Endothelial cell of umbilical vein (primary cell): ENCODE results near the gene SMIM33. TPM values are rescaled to one million over a fixed set of nuclear protein-coding genes. Genes with fewer than 3 reads are reported as not detected.
A peak's percentile ranks its signal among the peaks of the same experiment; 100 is the strongest.

Experiments used
- BruUV-seq: library from RNA; stranded (reverse); fragments of 400-500 nt; replicated peaks from 2 replicates; lab custom pipeline; 2021; lab: Mats Ljungman, UMichigan
- CTCF ChIA-PET: fragments of 300-600, 350-600 bp; sonication (Branson Sonifier 250); formaldehyde crosslinking; loops from one replicate; lab custom pipeline; 2021; ENCODE audit warnings: antibody characterized with exemption, inconsistent platforms; lab: Charles Lee
- POLR2A ChIA-PET: fragments of 300-600, 350-600 bp; sonication (Branson Sonifier 250); formaldehyde crosslinking; loops from one replicate; lab custom pipeline; 2021; ENCODE audit warnings: antibody characterized with exemption, inconsistent platforms; lab: Charles Lee
- DNase-seq: peaks from one replicate; pipeline ENCODE4 v3.0.0-alpha.2; 2011; ENCODE audit warnings: low read depth, low spot score
- FAIRE-seq: peaks from 2 replicates; lab custom pipeline; 2011; peaks lifted over from hg19 to GRCh38; lab: Jason Lieb, UNC
- H2AFZ ChIP-seq: 2 replicates; pipeline ENCODE4 v1.6.0; 2012; ENCODE audit warnings: low read depth, low read length, control low read depth, inconsistent platforms
- H3K27ac ChIP-seq: 2 replicates; pipeline ENCODE4 v1.5.1; 2011; ENCODE audit warnings: low read depth, mild to moderate bottlenecking, control low read depth, low read length, moderate library complexity; ENCODE audit not compliant: insufficient read depth
- H3K27me3 ChIP-seq, 2 experiments: 2 replicates each; pipeline versions ENCODE4 v1.6.0 to v1.6.1; 2011; ENCODE audit warnings: low read length in 2 of 2, mixed read lengths in 1 of 2; ENCODE audit not compliant: control insufficient read depth in 2 of 2, insufficient read depth in 2 of 2
- H3K36me3 ChIP-seq, 2 experiments: 2 replicates in 1 of 2; 3 replicates in 1 of 2; pipeline ENCODE4 v1.5.1; 2011; ENCODE audit warnings: low read length in 2 of 2, mild to moderate bottlenecking in 1 of 2, moderate library complexity in 1 of 2; ENCODE audit not compliant: control insufficient read depth in 2 of 2, insufficient read depth in 2 of 2; ENCODE audit errors: extremely low read depth in 1 of 2
- H3K4me1 ChIP-seq: 3 replicates; pipeline ENCODE4 v1.5.1; 2011; ENCODE audit warnings: mild to moderate bottlenecking, low read length; ENCODE audit not compliant: control insufficient read depth, insufficient read depth; ENCODE audit errors: extremely low read depth
- H3K4me2 ChIP-seq: 2 replicates; pipeline ENCODE4 v1.6.1; 2011; ENCODE audit warnings: low read length, control low read depth, mixed read lengths; ENCODE audit not compliant: insufficient read depth
- H3K4me3 ChIP-seq, 3 experiments: fragments of 200-600 bp in 1 of 3; sonication (generic), shearing (Covaris generic) in 1 of 3; replicated peaks in 1 of 3; 2 replicates each; pipeline ENCODE4 v1.5.1; 2011 to 2016; ENCODE audit warnings: control low read depth in 3 of 3, low read length in 3 of 3, mild to moderate bottlenecking in 2 of 3, inconsistent platforms in 1 of 3, low read depth in 1 of 3, moderate library complexity in 1 of 3; ENCODE audit not compliant: insufficient read depth in 1 of 3
- H3K79me2 ChIP-seq: 2 replicates; pipeline ENCODE4 v1.6.0; 2012; ENCODE audit warnings: low read length, inconsistent platforms; ENCODE audit not compliant: control insufficient read depth, insufficient read depth
- H3K9ac ChIP-seq: replicated peaks from 2 replicates; pipeline ENCODE3; 2011; ENCODE audit warnings: low read length, control low read depth; ENCODE audit not compliant: insufficient read depth; ENCODE audit errors: extremely low read depth
- H3K9me1 ChIP-seq: replicated peaks from 3 replicates; pipeline ENCODE4 v1.6.0; 2011; ENCODE audit warnings: mild to moderate bottlenecking, low read length; ENCODE audit not compliant: control insufficient read depth, insufficient read depth; ENCODE audit errors: extremely low read depth
- H3K9me3 ChIP-seq: replicated peaks from 2 replicates; pipeline ENCODE4 v1.5.1; 2012; ENCODE audit warnings: low read length, inconsistent platforms; ENCODE audit not compliant: control insufficient read depth, insufficient read depth
- H4K20me1 ChIP-seq: replicated peaks from 2 replicates; pipeline ENCODE3; 2011; ENCODE audit warnings: mild to moderate bottlenecking, low read length; ENCODE audit not compliant: control insufficient read depth, insufficient read depth; ENCODE audit errors: extremely low read depth
- CTCF ChIP-seq, 2 donors: IDR thresholded peaks; 1 replicate in 1 of 2; 2 replicates in 1 of 2; pipeline ENCODE4 v1.5.1; 2011; ENCODE audit warnings: low read length in 2 of 2, mild to moderate bottlenecking in 2 of 2, moderate library complexity in 2 of 2, control low read depth in 1 of 2, inconsistent platforms in 1 of 2, low read depth in 1 of 2; ENCODE audit not compliant: insufficient read depth in 1 of 2; ENCODE audit errors: extremely low read depth in 1 of 2
- EZH2 ChIP-seq: IDR thresholded peaks from 2 replicates; pipeline ENCODE4 v1.6.1; 2012; ENCODE audit warnings: borderline replicate concordance, low read depth, mild to moderate bottlenecking, moderate library complexity, low read length, inconsistent platforms; ENCODE audit not compliant: severe bottlenecking
- FOS ChIP-seq: IDR thresholded peaks from 2 replicates; pipeline ENCODE4 v1.6.1; 2011; ENCODE audit warnings: mild to moderate bottlenecking, low read length, moderate library complexity, borderline replicate concordance; ENCODE audit not compliant: insufficient read depth
- GATA2 ChIP-seq: IDR thresholded peaks from 2 replicates; pipeline ENCODE4 v1.7.0; 2011; ENCODE audit warnings: low read depth, mild to moderate bottlenecking, moderate library complexity, mixed read lengths, low read length; ENCODE audit not compliant: insufficient read length, insufficient read depth
- MAX ChIP-seq: IDR thresholded peaks from 2 replicates; pipeline ENCODE4 v1.6.1; 2011; ENCODE audit not compliant: insufficient read depth, insufficient read length
- POLR2A ChIP-seq: IDR thresholded peaks from 2 replicates; pipeline ENCODE4 v1.6.1; 2012; ENCODE audit warnings: low read depth, mild to moderate bottlenecking, control low read depth, low read length
- dilution Hi-C: fragments of 300-500 bp; cut with MboI; formaldehyde crosslinking; loops from one replicate; pipeline ENCODE4 v1.15.0; 2019; ENCODE audit warnings: low sequenced_read_pairs; ENCODE audit not compliant: extremely low pct_ligation_motif_present
- intact Hi-C: fragments of 100-400 bp; cut with micrococcal nuclease; formaldehyde crosslinking; loops from one replicate; pipeline ENCODE4 v1.10.0; 2022
- polyA plus RNA-seq, 4 experiments: library from polyadenylated mRNA; depleted of rRNA in 3 of 4; stranded (reverse) in 3 of 4; unstranded in 1 of 4; fragments of >200 nt; gene quantifications; 2 replicates each; pipeline versions ENCODE4 v1.2.1 to v1.2.3, GENCODE V29; 2011 to 2012; ENCODE audit warnings: missing spikeins in 1 of 4
- total RNA-seq: library from RNA; stranded (reverse); gene quantifications from 2 replicates; pipeline ENCODE4 v1.2.3, GENCODE V29; 2021

SMIM33 gene
- total and polyA plus RNA-seq, 2 donors (not counting 3 experiments of a cell fraction or from before 2014, with no cell fraction given), result not detected

- ChIA-PET POLR2A (interaction anchor here (0.6 to 1.8 kb wide), 6 partner anchors 9 to 34 kb away, joined by 3 to 15 read pairs (median 8); partner anchors contain the start of gene ECSCR), CTCF (interaction anchor here (0.9 to 2.2 kb wide), 11 partner anchors 8 to 43 kb away, joined by 3 to 16 read pairs (median 4); partner anchors contain the start of genes ECSCR and STING1)
- DNase-seq, result no peak
- H3K27me3 ChIP-seq, result no peaks in the 10 kb centered on the region
- no peak overlapping the region for H3K4me3 ChIP-seq
- dilution Hi-C loops (no loop called here), intact Hi-C loops (loop anchor here (1.0 to 2.0 kb wide), 3 partner anchors 9 to 14 kb away; partner anchors contain the start of genes ECSCR and STING1)
- no peaks in the 10 kb centered on the region for H3K9me1 ChIP-seq
- H3K9ac ChIP-seq, result peak overlapping the region; percentile 10
- peaks cover 3 to 23% of the 10 kb centered on the region in 2 experiments for H3K36me3 ChIP-seq
- no peaks in the 10 kb centered on the region for H3K79me2 ChIP-seq
- FAIRE-seq, result peak; percentile 96
- TF ChIP-seq GATA2 (no peak), CTCF (IDR thresholded peaks at IDR 0.05; ENCODE audit: extremely low read depth in 1 of 2, insufficient read depth in 1 of 2, low read depth in 1 of 2, low read length in 2 of 2) (no peak), MAX (no peak), EZH2 (no peak), FOS (no peak), POLR2A (no peak)
- H3K4me2 ChIP-seq, result no peak overlapping the region
- peaks cover 18% of the 10 kb centered on the region for H3K4me1 ChIP-seq
- TSS peak; percentile 49 for BruUV-seq
- no peaks in the 10 kb centered on the region for H3K9me3 ChIP-seq
- peak overlapping the region; percentile 21 for H2AFZ ChIP-seq
- H3K27ac ChIP-seq, result peak overlapping the region; percentile 79
- no peaks in the 10 kb centered on the region for H4K20me1 ChIP-seq
Observed at GRCh38 chr5:139473105-139473504, 2.3 kb downstream of the SMIM33 start.
